ENCODE measurements around the gene SPRR1A. TPM values are rescaled to one million over a fixed set of nuclear protein-coding genes. Genes with fewer than 3 reads are reported as not detected.

SPRR1A gene
- not detected for polyA plus RNA-seq (ENCODE audit: low read depth in 6 of 6)

GRCh38 chr1:152983743-152984142 is at the start of gene SPRR1A:
Gene SPRR1A, plus strand, starts transcription at chr1:152984081. Its CDS starts 1,150 bp downstream, at chr1:152985231.
- no peak for DNase-seq
- Mint-ChIP-seq H3K4me3 (no peak within 1 kb of the TSS), H3K36me3 (peaks cover 0 to 7% of the 10 kb centered on the region in 2 donors), H3K9me3 (peaks cover 0 to 5% (median 0%) of the 10 kb centered on the region in 7 donors), H3K27ac (peak within 1 kb of the TSS in 1 of 6 donors; percentile 4), H3K4me1 (no peaks in the 10 kb centered on the region), H3K27me3 (peaks cover 55 to 73% (median 69%) of the 10 kb centered on the region in 3 donors)
- no peak for ATAC-seq (ENCODE audit: low read depth in 2 of 2)

GRCh38 chr1:152940614-152941013 is 43.3 kb upstream of the SPRR1A start:
- no peak overlapping the region for H3K4me3 Mint-ChIP-seq
- H3K36me3 Mint-ChIP-seq: peaks cover 0 to 8% of the 10 kb centered on the region in 2 donors
- no peaks in the 10 kb centered on the region for H3K4me1 Mint-ChIP-seq
- peaks cover under 1 to 13% (median 8%) of the 10 kb centered on the region in 3 donors for H3K27me3 Mint-ChIP-seq
- H3K27ac Mint-ChIP-seq: no peak overlapping the region
- peaks cover 0 to 6% (median 3%) of the 10 kb centered on the region in 7 donors for H3K9me3 Mint-ChIP-seq
- ATAC-seq (ENCODE audit: low read depth in 2 of 2) (no peak), DNase-seq (no peak)

- peak overlapping the region in 1 of 6 donors; percentile 49 for H3K27ac Mint-ChIP-seq
- H3K36me3 Mint-ChIP-seq: peaks cover 0 to 8% of the 10 kb centered on the region in 2 donors
- no peak for ATAC-seq (ENCODE audit: low read depth in 2 of 2)
- H3K4me3 Mint-ChIP-seq: no peak overlapping the region
- H3K27me3 Mint-ChIP-seq: peaks cover 0 to 13% (median 8%) of the 10 kb centered on the region in 3 donors
- peaks cover 0 to 6% (median 2%) of the 10 kb centered on the region in 7 donors for H3K9me3 Mint-ChIP-seq
- no peak for DNase-seq
- no peaks in the 10 kb centered on the region for H3K4me1 Mint-ChIP-seq
These were observed 42.7 kb upstream of the SPRR1A start for GRCh38 chr1:152941037-152941711.

- peaks cover under 1 to 21% (median 8%) of the 10 kb centered on the region in 3 donors for H3K27me3 Mint-ChIP-seq
- H3K4me1 Mint-ChIP-seq: no peaks in the 10 kb centered on the region
- no peak overlapping the region for H3K27ac Mint-ChIP-seq
- peak overlapping the region in 1 of 8 donors; percentile 57 for H3K4me3 Mint-ChIP-seq
- ATAC-seq (ENCODE audit: low read depth in 2 of 2): no peak
- DNase-seq: no peak
- H3K36me3 Mint-ChIP-seq: peaks cover 0 to 8% of the 10 kb centered on the region in 2 donors
- H3K9me3 Mint-ChIP-seq: peaks cover 0 to 6% (median 0%) of the 10 kb centered on the region in 7 donors
These were observed 41.7 kb upstream of the SPRR1A start for GRCh38 chr1:152942161-152942560.

GRCh38 chr1:152946248-152946647 is 37.6 kb upstream of the SPRR1A start:
- Mint-ChIP-seq H3K4me1 (no peaks in the 10 kb centered on the region), H3K9me3 (no peaks in the 10 kb centered on the region), H3K27me3 (peaks cover 11 to 26% (median 13%) of the 10 kb centered on the region in 3 donors), H3K4me3 (no peak overlapping the region), H3K36me3 (no peaks in the 10 kb centered on the region), H3K27ac (no peak overlapping the region)
- no peak for ATAC-seq (ENCODE audit: low read depth in 2 of 2)
- DNase-seq: no peak

- no peak within 1 kb of the TSS for H3K27ac Mint-ChIP-seq
- ATAC-seq (ENCODE audit: low read depth in 2 of 2): no peak
These were observed 37.1 kb upstream of the SPRR1A start, which contains the start of gene SPRR5 for GRCh38 chr1:152946651-152947256. Gene SPRR5, plus strand, starts transcription at chr1:152947206. Its CDS starts 1,349 bp downstream, at chr1:152948555.

GRCh38 chr1:152951711-152952110 is 32.2 kb upstream of the SPRR1A start:
- no peaks in the 10 kb centered on the region for H3K4me1 Mint-ChIP-seq
- DNase-seq: no peak
- no peak overlapping the region for H3K4me3 Mint-ChIP-seq
- H3K36me3 Mint-ChIP-seq: no peaks in the 10 kb centered on the region
- ATAC-seq (ENCODE audit: low read depth in 2 of 2): no peak
- H3K9me3 Mint-ChIP-seq: peaks cover 0 to 3% (median 0%) of the 10 kb centered on the region in 7 donors
- no peak overlapping the region for H3K27ac Mint-ChIP-seq
- peaks cover 16 to 32% (median 23%) of the 10 kb centered on the region in 3 donors for H3K27me3 Mint-ChIP-seq

More at GRCh38 chr1:152946651-152947256, 37.1 kb upstream of the SPRR1A start, which contains the start of gene SPRR5:
- H3K27me3 Mint-ChIP-seq: peaks cover 11 to 26% (median 13%) of the 10 kb centered on the region in 3 donors
- H3K9me3 Mint-ChIP-seq: no peaks in the 10 kb centered on the region
- no peaks in the 10 kb centered on the region for H3K36me3 Mint-ChIP-seq
- no peaks in the 10 kb centered on the region for H3K4me1 Mint-ChIP-seq
- no peak for DNase-seq
- no peak within 1 kb of the TSS for H3K4me3 Mint-ChIP-seq

- peaks cover 15 to 32% (median 23%) of the 10 kb centered on the region in 3 donors for H3K27me3 Mint-ChIP-seq
- no peak for DNase-seq
- no peaks in the 10 kb centered on the region for H3K36me3 Mint-ChIP-seq
- ATAC-seq (ENCODE audit: low read depth in 2 of 2): no peak
- no peaks in the 10 kb centered on the region for H3K4me1 Mint-ChIP-seq
- no peak overlapping the region for H3K4me3 Mint-ChIP-seq
- peaks cover 0 to 4% (median 0%) of the 10 kb centered on the region in 7 donors for H3K9me3 Mint-ChIP-seq
- no peak overlapping the region for H3K27ac Mint-ChIP-seq
These were observed 30.1 kb upstream of the SPRR1A start for GRCh38 chr1:152953761-152954160.

- Mint-ChIP-seq H3K27me3 (peaks cover 15 to 32% (median 23%) of the 10 kb centered on the region in 3 donors), H3K27ac (no peak overlapping the region), H3K4me1 (no peaks in the 10 kb centered on the region), H3K4me3 (no peak overlapping the region), H3K36me3 (no peaks in the 10 kb centered on the region), H3K9me3 (peaks cover 0 to 4% (median 0%) of the 10 kb centered on the region in 7 donors)
- ATAC-seq (ENCODE audit: low read depth in 2 of 2) (no peak), DNase-seq (no peak)
These were observed 29.4 kb upstream of the SPRR1A start for GRCh38 chr1:152954436-152954835.

GRCh38 chr1:152957561-152957960 is 26.3 kb upstream of the SPRR1A start:
- Mint-ChIP-seq H3K27ac (no peak overlapping the region), H3K4me3 (no peak overlapping the region), H3K9me3 (peaks cover 0 to 4% (median 0%) of the 10 kb centered on the region in 7 donors), H3K36me3 (no peaks in the 10 kb centered on the region), H3K4me1 (peaks cover 10 to 13% (median 11%) of the 10 kb centered on the region in 3 donors), H3K27me3 (peaks cover 16 to 40% (median 21%) of the 10 kb centered on the region in 3 donors)
- DNase-seq (no peak), ATAC-seq (ENCODE audit: low read depth in 2 of 2) (no peak)

- peaks cover 0 to 4% (median 0%) of the 10 kb centered on the region in 7 donors for H3K9me3 Mint-ChIP-seq
- ATAC-seq (ENCODE audit: low read depth in 2 of 2) (no peak), DNase-seq (no peak)
- H3K4me1 Mint-ChIP-seq: peaks cover 10 to 13% (median 11%) of the 10 kb centered on the region in 3 donors
- H3K27ac Mint-ChIP-seq: no peak overlapping the region
- H3K36me3 Mint-ChIP-seq: no peaks in the 10 kb centered on the region
- no peak overlapping the region for H3K4me3 Mint-ChIP-seq
- peaks cover 19 to 34% (median 24%) of the 10 kb centered on the region in 3 donors for H3K27me3 Mint-ChIP-seq
These were observed 24.6 kb upstream of the SPRR1A start for GRCh38 chr1:152959273-152959672.

- Mint-ChIP-seq H3K27me3 (peaks cover 19 to 32% (median 30%) of the 10 kb centered on the region in 3 donors), H3K9me3 (peaks cover 0 to 7% (median 0%) of the 10 kb centered on the region in 7 donors), H3K4me3 (no peak overlapping the region), H3K4me1 (peaks cover 10 to 13% (median 11%) of the 10 kb centered on the region in 3 donors), H3K36me3 (no peaks in the 10 kb centered on the region), H3K27ac (no peak overlapping the region)
- DNase-seq (no peak), ATAC-seq (ENCODE audit: low read depth in 2 of 2) (no peak)
These were observed 24.0 kb upstream of the SPRR1A start for GRCh38 chr1:152959801-152960451.

GRCh38 chr1:152960452-152961044 is 23.3 kb upstream of the SPRR1A start:
- H3K4me1 Mint-ChIP-seq: peaks cover 10 to 13% (median 11%) of the 10 kb centered on the region in 3 donors
- H3K27me3 Mint-ChIP-seq: peaks cover 19 to 38% (median 36%) of the 10 kb centered on the region in 3 donors
- no peak for DNase-seq
- no peak for ATAC-seq (ENCODE audit: low read depth in 2 of 2)
- peak overlapping the region in 1 of 8 donors; percentile 15 for H3K4me3 Mint-ChIP-seq
- peaks cover 0 to 7% (median 0%) of the 10 kb centered on the region in 7 donors for H3K9me3 Mint-ChIP-seq
- no peaks in the 10 kb centered on the region for H3K36me3 Mint-ChIP-seq
- no peak overlapping the region for H3K27ac Mint-ChIP-seq
